Stimulated activated CD4-positive, alpha-beta T cell treated with anti-CD3 and anti-CD28 coated beads, Interleukin-4, amount 100 ng/mL, for 1 hour (primary cell): ENCODE measurements around the gene CD3D.
"Not testable (repeated sequence)": the region's sequence is repeated elsewhere in the genome, so short reads cannot be mapped to it uniquely, and the experiment has no call there.

ENCODE experiments used
- DNase-seq: peaks from one replicate; pipeline ENCODE4 v3.0.0-alpha.2; 2020

Gene CD3D

DNA sequence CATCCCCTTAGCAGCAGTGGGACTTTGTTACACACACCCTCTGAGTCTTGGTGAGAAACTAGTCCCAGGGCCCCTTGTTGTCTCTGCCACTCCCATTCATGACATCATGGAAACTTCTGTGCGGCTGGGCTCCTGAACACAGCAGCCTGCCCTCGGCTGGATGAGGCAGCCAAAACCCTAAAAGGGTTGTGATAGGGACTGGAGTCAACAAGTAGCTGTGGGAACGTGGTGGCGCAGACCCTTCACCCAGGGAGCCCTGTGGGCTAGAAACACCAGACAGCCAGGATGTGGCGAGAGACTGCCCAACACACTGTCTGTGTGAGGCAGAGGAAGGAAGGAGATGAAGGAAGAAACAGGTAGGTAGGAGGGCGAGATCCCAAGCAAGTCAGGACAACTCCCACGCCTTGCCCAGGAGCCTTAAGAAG, 3.9 kb downstream of the CD3D start:
- peak; percentile 77 for DNase-seq

DNA sequence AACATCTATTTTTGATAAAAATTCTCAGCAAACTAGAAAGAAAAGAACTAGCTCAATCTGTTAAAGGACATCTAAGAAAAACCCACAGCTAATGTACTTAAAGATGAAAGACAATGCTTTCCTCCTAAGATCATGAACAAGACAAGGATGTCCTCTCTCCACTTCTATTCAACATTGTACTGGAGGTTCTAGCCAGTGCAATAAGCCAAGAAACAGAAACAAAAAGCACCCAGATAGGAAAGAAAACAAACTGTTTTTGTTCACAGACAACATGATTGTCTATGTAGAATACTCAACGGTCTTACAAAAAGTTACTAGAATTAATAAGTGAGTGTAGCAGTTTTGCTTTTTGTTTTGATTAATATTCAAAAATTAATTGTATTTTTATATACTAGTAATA, 7.8 kb downstream of the CD3D start:
- DNase-seq: no peak

DNA sequence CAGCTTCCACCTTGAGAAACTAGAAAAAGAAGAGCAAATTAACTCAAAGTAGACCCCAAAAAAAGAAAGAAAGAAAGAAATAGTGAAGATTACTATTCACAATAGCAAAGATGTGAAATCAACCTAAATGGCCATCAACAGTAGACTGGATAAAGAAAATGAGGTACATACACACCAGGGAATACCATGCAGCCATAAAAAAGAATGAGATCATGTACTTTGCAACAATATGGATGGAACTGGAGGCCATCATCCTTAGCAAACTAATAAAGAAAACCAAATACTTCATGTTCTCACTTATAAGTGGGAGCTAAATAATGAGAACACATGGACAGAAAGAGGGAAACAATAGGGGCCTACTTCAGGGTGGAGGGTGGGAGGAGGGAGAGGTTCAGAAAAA, 13.8 kb downstream of the CD3D start:
- DNase-seq: no peak

DNA sequence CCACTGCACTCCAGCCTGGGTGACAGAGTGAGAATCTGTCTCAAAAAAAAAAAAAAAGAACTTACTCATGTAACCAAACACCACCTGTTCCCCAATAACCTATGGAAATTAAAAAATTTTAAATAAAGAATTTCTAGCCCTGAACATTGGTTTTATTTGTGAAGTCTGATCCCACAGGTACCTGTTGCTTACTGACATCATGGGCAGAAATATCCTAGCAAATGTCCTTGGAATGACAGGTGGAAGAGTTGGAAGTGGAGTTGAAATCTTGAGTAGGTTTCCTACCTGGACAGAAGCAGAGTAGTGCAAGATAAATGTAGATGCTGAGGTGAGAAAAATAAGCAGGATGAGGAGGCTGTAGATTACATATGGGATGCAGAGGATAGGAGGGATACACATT, 17.2 kb downstream of the CD3D start:
- DNase-seq: no peak

DNA sequence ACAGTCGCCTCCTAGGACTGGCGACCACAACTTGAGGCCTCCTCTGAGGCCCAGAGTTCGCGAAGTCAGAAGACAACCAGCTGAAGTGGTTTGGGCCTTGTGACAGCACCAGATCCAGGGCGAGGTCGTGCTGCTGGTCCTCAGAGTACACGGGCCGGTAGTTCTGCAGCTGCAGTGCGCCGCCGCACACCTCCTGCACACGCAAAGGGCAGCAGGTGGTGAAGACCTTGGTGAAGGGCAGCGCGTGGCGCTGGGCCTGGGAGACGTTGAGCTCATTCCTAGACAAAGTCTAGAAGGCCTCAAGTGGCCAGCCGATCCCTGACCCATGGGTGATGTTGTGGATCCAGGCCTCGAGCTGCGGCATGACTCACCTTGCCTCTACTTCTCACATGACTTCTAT, 19.8 kb downstream of the CD3D start:
- no peak for DNase-seq

DNA sequence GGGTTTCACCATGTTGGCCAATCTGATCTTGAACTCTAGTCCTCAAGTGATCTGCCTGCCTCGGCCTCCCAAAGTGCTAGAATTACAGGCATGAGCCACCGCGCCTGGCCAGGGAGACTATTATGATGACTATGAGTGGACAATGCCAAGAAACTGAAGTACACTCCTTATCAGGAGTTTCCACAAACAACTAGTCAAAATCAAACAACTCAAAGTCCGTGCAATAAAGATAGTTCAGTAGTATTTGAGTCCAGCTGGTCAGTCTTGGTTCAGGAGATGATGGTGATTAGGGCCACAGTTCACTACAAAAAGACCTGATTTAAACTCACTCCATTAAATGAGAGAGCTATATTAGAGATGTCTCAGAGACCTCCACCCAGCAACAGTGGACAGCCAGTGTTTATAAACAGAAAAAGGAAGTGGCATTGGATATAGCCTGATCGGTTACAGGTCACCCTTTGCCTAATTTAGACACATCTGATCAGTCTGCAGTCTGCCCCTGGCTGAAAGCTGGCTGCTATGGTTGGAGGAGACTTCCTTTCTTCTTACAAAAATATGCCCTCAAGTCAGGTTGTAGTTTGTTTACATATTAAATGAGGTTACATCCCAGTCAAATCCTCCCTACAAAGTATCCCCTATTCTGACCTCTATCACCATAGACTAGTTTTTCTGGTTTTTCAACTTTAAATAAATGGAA, 21.0 kb downstream of the CD3D start:
- no peak for DNase-seq

DNA sequence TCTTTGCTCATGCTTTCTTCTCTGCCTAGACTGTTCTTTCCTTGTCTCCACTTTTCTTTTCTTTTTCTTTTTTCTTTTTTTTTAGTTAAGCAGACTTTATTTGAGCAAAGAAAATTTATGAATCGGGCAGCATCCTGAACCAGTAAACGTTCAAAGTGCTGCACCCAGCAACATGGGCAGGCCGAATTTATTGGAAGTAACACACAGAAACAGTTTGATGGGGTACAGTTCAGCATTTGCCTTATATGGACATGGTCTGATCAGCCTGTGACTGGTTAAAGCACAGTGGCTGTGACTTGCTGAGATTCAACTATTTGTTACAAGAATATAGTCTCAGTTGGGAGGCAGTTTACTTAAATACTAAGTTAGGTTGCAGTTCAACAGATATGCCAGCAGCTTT, 22.0 kb downstream of the CD3D start:
- no peak for DNase-seq

DNA sequence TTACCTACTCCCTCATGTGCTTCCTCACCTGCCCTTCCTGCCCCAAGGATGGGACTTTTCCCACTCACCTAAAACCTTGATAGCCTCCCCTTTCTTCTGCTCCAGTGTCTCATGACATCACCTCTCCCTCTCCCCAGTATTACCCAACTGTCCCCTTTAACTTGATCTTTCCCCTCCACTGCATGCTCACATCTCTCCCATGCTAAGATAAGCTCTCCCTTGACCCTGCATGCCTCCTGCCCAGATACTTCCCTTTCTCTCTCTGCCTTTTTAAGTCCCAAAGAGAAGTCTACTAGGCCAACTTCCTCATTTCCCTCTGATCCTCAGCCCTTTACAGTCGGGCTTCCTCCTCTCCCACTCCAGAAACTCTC, 23.2 kb downstream of the CD3D start:
- DNase-seq: no peak

DNA sequence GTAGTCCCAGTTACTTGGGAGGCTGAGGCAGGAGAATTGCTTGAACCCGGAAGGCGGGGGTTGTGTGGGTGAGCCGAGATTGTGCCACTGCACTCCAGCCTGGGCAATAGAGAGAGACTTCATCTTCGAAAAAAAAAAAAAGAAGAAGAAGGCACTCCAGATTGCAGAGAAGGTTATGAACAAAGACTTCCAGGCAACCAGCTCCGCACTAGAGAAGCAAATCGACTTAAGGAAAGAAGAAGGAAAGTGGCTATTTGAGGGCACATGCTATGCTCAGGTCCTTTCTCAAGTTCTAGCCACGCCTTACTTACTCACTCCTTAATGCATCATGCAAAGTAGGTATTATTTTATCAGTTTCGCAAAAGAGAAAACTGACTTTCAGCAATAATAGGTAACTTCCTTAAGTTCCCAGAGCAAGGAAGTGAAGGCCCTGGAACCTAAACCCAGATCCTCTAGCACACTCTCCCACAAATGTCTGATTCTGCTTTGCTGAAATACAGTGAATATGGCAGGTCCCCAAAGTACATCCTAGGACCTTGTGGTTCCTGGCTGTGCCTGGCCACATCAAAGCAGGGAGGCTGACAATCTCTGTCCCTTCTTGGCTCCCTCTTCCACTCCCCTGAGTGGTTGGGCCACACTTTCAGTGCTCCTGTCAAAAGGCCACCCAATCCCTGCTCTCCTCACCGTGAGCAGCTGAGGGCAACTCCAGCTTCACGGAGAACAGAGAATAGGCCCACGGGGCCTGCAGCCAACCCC, 23.7 kb downstream of the CD3D start:
- DNase-seq: no peak

DNA sequence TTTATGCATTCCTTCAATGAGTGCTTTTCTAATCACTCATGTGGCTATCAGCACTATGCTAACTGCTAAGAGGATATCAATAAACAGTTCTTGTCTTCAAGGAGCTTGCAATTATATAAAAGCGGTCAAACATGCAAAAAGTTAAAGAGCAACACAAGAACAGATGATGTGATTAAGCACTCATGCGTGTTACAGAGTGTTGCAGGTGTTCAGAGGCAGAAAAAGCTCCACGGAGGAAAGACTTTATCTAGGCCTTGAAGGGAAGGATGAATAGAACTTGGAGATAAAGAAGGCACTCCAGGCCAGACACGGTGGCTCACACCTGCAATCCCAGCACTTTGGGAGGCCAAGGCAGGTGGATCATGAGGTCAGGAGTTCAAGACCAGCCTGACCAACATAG, 24.4 kb downstream of the CD3D start:
- DNase-seq: no peak

DNA sequence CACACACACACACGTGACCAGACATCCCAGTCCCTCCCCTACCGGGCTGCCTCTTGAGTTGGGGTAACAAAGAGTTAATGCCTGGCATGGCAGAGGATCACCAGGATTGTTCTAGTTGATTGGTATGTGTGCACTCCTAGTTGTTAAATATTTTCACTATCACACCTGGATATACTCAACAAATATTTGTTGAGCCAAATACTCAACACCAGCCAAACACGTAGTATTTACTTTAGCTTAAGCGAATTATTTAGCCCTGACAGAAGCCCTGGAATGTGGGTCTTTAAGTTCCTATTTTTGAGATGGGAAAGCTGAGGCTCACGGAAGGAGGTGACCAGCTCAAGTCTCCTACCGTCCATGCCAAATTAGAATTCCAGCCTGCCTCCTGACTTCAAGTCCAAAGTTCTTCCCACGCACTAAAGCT, 27.5 kb downstream of the CD3D start:
- no peak for DNase-seq

DNA sequence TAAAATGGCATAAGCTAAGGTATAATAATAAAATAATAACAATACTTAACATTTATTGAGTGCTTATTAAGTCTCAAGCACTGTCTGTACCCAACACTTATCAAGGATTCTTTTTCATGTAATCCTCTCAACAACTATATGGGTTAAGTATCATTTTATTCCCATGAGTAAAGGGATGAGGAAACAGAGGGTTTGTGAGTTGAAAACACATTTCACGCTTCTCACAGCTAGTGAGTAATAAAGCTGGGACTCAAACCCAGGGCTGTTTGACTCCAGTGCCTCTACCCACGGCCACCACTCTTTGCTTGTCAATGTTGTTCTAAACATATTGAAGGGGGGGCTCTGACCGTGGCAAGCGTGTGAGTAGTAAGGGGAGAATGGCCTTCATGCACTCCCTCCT, 29.3 kb downstream of the CD3D start:
- DNase-seq: no peak

DNA sequence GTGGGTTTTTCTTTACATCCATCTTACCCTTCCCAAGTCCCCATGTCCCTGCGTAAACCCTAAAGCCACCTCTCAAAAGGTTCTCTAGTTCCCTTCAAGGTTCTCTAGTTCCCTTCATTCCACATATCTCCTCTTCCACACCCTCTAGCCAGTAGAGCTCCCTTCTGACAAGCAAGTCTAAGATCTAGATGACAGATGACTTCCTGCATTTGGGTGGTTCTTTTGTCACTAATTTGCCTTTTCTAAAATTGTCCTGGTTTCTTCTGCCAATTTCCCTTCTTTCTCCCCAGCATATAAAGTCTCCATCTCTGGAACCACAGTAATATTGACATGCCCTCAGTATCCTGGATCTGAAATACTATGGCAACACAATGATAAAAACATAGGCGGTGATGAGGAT, 30.2 kb downstream of the CD3D start:
- DNase-seq: no peak

DNA sequence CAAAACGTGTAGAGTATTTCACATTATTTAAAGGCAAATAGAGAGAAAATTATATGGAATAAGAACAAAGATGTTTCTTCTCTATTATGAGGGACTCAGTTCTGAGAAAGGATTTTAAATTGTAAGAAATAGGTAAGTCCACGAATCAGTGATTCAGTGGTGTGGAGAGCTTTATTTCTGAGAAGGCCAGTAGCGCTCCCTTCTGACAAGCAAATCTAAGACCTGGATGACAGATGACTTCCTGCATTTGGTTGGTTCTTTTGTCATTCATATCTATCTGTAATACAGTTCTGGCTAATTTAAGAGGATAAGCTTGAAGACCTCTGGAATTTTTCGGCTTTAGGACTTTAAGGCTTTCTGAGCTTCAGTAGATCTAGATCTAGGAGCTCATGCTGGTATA, 31.0 kb downstream of the CD3D start:
- no peak for DNase-seq

DNA sequence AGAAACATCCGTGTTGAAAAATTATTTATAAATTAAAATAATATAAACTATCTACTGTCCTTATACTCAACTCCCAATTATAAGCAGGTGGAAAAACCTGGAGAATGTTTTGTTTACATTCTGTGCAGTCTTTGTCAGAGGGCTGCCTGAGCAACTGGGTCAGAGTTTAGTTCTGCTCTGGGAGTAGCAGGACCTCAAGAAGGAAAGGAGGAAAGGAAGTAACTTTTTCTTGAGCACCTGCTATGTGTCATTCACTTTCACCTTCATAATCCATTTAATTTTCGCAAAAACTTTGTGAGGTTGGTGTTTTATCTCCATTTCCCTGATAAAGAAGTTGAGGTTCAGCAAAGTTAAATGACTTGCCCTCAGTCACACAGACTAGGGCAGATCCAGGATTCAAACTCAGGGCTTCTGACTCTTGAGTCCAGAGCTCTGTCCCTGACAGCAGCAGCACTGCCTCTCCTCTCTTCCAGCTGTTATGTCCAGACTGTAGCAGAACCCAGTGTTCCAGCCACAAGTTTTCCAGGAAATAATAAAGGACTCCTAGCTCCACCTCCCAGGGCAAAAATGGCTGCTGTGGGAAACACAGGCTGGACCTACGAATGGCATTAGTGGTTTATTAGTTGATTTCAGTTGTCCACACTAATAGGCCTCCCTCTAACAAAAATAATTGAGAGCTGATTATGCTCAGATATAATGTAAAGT, 31.6 kb downstream of the CD3D start:
- no peak for DNase-seq

DNA sequence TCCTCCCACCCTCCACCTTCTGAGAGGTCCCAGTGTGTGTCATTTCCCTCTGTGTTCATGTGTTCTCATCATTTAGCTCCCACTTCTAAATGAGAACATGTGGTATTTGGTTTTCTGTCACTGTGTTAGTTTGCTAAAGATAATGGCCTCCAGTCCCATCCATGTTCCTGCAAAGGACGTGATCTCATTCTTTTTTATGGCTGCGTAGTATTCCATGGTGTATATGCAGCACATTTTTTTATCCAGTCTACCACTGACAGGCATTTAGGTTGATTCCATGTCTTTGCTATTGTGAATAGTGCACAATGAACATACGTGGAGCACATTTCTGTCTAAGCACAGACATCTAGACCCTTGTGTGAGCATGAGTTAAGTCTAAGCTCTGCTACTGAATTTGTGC, 32.2 kb downstream of the CD3D start:
- DNase-seq: no peak

DNA sequence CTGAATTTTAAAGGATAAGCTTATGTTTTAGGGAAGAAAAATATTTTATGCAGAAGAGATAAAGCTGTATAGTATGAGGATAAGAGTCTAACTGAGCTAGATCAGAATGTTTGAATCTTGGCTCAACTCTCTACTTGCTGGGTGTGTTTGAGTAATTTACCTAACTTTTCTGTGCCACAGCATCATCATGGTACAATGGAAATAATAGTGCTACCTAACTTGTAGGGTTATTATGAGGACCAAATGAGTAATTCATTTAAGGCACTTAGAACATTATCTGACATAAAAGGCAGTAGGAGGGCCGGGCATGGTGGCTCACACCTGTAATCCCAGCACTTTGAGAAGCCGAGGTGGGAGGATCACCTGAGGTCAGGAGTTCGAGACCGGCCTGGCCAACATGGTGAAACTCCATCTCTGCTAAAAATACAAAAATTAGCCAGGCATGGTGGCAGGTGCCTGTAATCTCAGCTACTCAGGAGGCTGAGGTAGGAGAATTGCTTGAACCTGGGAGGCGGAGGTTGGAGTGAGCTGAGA, 33.4 kb downstream of the CD3D start:
- DNase-seq: not testable (repeated sequence)

DNA sequence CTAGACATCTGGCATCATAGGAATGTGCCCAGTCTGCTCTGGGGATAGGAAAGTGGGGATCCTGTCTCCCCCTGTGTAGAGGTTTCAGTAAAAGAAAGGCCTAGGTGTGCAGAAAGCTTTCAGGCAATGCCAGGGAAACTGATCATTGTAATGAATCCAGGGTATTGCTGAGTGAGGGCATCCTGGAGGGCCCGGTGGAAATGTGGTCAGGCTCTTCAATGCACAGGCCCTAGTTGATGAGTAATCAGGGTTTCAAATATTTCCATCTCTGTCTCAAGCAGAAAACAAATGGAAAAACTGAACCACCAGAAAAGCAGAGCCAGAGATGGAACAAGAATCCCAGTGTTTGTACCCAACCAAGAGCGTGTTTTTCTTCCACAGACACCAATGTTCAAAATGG, 35.9 kb downstream of the CD3D start:
- peak; percentile 42 for DNase-seq

DNA sequence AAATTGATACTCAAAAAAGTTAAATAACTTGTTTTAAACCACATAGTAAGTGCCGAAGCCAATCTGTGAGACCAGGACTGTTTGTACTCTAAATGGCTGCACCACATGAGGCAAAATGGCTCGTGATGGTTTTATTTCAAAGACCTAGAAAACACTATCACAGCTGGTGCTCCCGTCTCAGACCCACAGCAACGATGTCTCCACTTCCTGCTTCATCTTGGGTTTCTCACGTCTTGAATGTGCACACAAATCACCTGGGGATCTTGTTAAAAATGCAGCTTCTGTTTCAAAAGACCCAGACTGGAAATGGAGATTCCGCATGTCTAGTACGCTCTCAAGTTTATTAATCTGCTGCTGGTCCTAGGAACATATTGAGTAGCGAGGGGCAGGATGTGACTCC, 36.8 kb downstream of the CD3D start:
- DNase-seq: no peak

DNA sequence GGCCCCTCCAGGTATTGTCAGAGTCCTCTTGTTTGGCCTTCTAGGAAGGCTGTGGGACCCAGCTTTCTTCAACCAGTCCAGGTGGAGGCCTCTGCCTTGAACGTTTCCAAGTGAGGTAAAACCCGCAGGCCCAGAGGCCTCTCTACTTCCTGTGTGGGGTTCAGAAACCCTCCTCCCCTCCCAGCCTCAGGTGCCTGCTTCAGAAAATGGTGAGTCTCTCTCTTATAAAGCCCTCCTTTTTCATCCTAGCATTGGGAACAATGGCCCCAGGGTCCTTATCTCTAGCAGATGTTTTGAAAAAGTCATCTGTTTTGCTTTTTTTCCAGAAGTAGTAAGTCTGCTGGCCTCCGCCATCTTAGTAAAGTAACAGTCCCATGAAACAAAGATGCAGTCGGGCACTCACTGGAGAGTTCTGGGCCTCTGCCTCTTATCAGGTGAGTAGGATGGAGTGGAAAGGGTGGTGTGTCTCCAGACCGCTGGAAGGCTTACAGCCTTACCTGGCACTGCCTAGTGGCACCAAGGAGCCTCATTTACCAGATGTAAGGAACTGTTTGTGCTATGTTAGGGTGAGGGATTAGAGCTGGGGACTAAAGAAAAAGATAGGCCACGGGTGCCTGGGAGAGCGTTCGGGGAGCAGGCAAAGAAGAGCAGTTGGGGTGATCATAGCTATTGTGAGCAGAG, 37.8 kb downstream of the CD3D start, which contains the start of gene CD3E:
Gene CD3E (plus strand): TSS at position 163 of the 681 bp plus-strand sequence. CDS start 223 bp downstream, at position 386.
- DNase-seq: peak; percentile 56

DNA sequence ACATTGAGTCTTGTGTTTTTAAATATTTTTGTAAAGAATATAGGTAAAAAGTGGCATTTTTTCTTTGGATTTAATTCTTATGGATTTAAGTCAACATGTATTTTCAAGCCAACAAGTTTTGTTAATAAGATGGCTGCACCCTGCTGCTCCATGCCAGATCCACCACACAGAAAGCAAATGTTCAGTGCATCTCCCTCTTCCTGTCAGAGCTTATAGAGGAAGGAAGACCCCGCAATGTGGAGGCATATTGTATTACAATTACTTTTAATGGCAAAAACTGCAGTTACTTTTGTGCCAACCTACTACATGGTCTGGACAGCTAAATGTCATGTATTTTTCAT, 38.3 kb downstream of the CD3D start:
- DNase-seq: no peak

DNA sequence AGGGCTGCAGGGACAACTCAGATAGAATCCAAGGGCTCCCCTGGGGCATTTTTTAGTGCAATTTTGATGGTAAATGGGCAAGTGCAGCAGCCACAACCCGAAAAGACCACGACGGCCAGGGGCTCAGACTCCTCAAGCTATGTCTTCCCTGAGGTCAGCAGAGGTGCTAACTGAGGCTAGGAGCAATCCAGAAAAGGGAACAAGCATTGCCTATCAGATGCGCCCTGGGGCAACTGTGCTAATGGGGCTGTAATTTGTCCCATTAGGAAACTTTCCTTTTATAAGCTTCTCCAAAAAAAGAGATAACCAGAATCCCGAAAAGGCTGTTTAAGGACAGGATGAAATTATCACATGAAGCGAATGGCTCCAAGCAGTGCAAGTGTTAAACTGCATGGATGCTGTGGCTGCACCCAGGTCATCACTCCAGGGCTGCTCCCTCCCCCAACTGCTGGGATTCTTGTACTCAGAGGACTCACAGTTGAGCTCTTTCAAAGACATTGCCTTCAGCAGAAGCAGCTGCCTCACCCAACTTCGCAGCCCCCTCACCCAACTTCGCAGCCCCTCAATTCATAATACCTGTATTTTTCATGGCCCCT, 40.8 kb downstream of the CD3D start:
- no peak for DNase-seq
